DMS53 treated with DMSO at 0.1 percent for 48 hours (cell line): ENCODE data around the gene LRRC26.
A peak's percentile ranks its signal among the peaks of the same experiment; 100 is the strongest.

Experiments used
- DNase-seq: peaks from one replicate; lab custom pipeline; 2025; ENCODE audit not compliant: unreplicated experiment; lab: John Stamatoyannopoulos, UW

LRRC26 gene

GRCh38 chr9:137184881-137185660 lies 15.2 kb upstream of the LRRC26 start:
- DNase-seq = no peak

GRCh38 chr9:137183980-137184595 lies 14.2 kb upstream of the LRRC26 start:
- no peak for DNase-seq

- no peak for DNase-seq
Measured at GRCh38 chr9:137182836-137183235, 13.0 kb upstream of the LRRC26 start.

- no peak for DNase-seq
Measured at GRCh38 chr9:137181680-137182079, 11.8 kb upstream of the LRRC26 start.

GRCh38 chr9:137180491-137180890 lies 10.6 kb upstream of the LRRC26 start:
- no peak for DNase-seq

- no peak for DNase-seq
Measured at GRCh38 chr9:137179761-137180160, 9.9 kb upstream of the LRRC26 start.

GRCh38 chr9:137178939-137179630 lies 9.2 kb upstream of the LRRC26 start:
- no peak for DNase-seq

GRCh38 chr9:137178201-137178938 lies 8.5 kb upstream of the LRRC26 start:
- no peak for DNase-seq

- DNase-seq = peak; percentile 87
Measured at GRCh38 chr9:137176302-137177182, 6.7 kb upstream of the LRRC26 start.

- no peak for DNase-seq
Measured at GRCh38 chr9:137175345-137175961, 5.6 kb upstream of the LRRC26 start.

- DNase-seq = no peak
Measured at GRCh38 chr9:137174722-137175293, 5.0 kb upstream of the LRRC26 start.

GRCh38 chr9:137173796-137174664 lies 4.2 kb upstream of the LRRC26 start:
- DNase-seq = no peak

- peak; percentile 52 for DNase-seq
Measured at GRCh38 chr9:137172901-137173795, 3.3 kb upstream of the LRRC26 start.

GRCh38 chr9:137171149-137171900 lies 1.5 kb upstream of the LRRC26 start:
- no peak for DNase-seq

- DNase-seq = no peak
Measured at GRCh38 chr9:137170486-137171148, 766 bp upstream of the LRRC26 start.
